IgD-negative memory B cell (primary cell): Measurements from ENCODE around the gene KCNJ14. TPM values are rescaled to one million over a fixed set of nuclear protein-coding genes. Genes with fewer than 3 reads are reported as not detected.

Experiments used
- H3K27ac Mint-ChIP-seq, 3 donors: one replicate each; pipeline ENCODE4 v1.8.0; 2020 to 2022; ENCODE audit warnings: mild to moderate bottlenecking in 3 of 3, mixed read lengths in 3 of 3, moderate library complexity in 1 of 3
- H3K27me3 Mint-ChIP-seq: one replicate; pipeline ENCODE4 v1.8.0; 2021; ENCODE audit warnings: mixed read lengths
- H3K36me3 Mint-ChIP-seq: one replicate; pipeline ENCODE4 v1.8.0; 2020; ENCODE audit warnings: mild to moderate bottlenecking, mixed read lengths
- H3K4me1 Mint-ChIP-seq, 3 donors: one replicate each; pipeline ENCODE4 v1.8.0; 2020 to 2022; ENCODE audit warnings: mixed read lengths in 3 of 3, mild to moderate bottlenecking in 1 of 3
- H3K4me3 Mint-ChIP-seq, 4 donors: one replicate each; pipeline ENCODE4 v1.8.0; 2020 to 2022; ENCODE audit warnings: mild to moderate bottlenecking in 4 of 4, mixed read lengths in 4 of 4, moderate library complexity in 3 of 4
- H3K9me3 Mint-ChIP-seq, 3 donors: one replicate each; pipeline ENCODE4 v1.8.0; 2020 to 2021; ENCODE audit warnings: mixed read lengths in 3 of 3, mild to moderate bottlenecking in 1 of 3
- polyA plus RNA-seq: library from polyadenylated mRNA; unstranded; fragments of 300-500 nt; fragmentation: Illumina TruSeq; gene quantifications from one replicate; pipeline ENCODE4 v1.2.3, GENCODE V29; 2021

The KCNJ14 gene
- polyA plus RNA-seq, 1 donor from 2014 or later: 0.48 TPM

DNA sequence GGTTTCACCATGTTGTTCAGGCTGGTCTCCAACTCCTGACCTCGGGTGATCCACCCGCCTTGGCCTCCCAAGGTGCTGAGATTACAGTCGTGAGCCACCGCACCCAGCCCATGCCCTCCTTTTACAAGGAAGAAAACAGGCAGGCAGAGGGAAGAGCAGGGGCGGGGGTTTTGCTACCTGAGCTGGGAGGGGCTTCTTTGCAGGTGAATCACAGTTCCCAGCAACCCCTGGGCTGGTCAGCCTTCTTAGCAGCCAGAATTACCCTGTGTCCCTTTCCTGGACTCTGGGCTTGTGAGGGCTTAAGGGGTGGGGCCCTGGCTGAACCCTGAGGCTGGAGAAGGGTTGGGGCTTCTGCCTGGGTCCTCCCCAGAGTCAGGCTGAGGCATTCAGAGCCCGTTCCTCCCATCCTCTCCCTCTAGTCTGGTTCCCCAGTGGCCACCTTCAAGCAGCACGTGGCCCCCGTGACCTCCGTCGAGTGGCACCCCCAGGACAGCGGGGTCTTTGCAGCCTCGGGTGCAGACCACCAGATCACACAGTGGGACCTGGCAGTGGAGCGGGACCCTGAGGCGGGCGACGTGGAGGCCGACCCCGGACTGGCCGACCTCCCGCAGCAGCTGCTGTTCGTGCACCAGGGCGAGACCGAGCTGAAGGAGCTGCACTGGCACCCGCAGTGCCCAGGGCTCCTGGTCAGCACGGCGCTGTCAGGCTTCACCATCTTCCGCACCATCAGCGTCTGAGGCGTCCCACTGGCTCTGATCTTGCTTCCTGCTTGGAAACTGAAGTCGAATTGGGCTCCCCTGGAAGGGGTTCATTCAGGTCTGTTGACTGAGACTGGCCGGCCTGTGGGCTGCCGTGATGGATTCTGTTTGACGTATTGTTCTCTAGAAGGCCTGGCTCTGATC lies 2.8 kb upstream of the KCNJ14 start:
- H3K4me1 Mint-ChIP-seq: peaks cover 6 to 10% (median 8%) of the 10 kb centered on the region in 3 donors
- H3K27me3 Mint-ChIP-seq: no peaks in the 10 kb centered on the region
- H3K4me3 Mint-ChIP-seq: no peak overlapping the region
- H3K27ac Mint-ChIP-seq: no peak overlapping the region
- H3K9me3 Mint-ChIP-seq: no peaks in the 10 kb centered on the region
- H3K36me3 Mint-ChIP-seq: peaks cover 3% of the 10 kb centered on the region

DNA sequence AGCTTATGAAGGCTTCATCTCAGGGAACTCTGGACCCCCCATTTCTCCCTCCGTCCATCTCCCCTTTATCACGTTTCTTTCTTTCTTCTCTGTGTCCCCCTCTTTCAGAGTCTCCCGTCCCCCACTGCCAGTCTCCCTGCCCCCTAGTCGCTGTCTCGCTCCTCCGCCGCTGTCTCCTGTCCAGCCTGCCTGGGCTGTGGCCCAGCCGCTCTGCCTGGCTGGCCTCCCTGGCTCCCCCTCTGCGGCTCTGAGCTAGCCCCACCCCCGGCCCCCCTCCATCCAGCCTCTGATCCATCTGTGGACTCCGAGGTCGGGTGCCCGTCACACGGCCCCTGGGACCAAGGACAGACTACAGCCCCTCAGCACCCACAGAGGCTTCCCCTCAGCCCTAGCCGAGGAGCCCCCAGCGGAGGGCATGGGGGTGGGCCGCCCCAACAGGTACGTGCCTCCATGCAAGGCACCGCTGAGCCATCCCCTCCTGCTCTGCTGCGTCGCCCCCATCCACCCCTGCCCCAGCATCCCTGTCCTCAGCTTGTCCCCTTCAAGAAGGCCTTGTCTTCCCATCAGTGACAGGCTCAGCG lies 1.1 kb upstream of the KCNJ14 start:
- Mint-ChIP-seq H3K27ac (no peak overlapping the region), H3K36me3 (peaks cover 3% of the 10 kb centered on the region), H3K27me3 (no peaks in the 10 kb centered on the region)

DNA sequence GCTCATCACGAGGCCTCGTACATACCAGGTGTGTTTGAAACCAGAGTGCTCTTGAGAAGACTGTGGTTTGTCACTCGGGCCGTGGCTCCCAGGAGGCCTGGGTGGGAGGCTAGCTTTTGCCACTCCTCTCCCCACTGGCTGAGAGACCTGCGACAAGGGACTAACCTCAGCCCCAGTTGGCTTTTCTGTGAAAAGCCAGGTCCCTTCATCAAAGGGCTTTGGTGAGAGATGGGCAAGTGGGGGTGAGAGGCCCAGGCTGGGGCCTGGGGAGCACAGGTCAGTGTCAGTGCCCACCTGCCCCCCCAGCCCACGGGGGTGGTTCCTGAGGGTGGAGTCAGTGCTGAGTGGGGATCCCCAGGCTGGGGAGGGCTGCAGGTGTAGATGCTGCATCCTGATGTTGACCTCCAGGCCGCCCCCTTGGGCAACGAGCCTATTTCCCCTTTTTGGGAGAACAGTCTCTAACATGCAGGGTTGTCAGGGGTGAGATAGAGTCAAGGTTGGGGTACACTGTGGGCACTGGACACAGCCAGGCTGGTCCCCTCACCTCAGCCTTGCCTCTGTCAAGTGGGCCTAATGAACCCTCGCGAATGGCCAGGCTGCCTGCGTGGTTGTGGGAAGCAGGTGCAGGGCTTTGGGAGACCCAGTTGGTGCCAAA lies 661 bp downstream of the KCNJ14 start:
- Mint-ChIP-seq H3K9me3 (no peaks in the 10 kb centered on the region), H3K27ac (no peak overlapping the region), H3K4me1 (peaks cover 0 to 6% (median 2%) of the 10 kb centered on the region in 3 donors), H3K4me3 (peak overlapping the region in 1 of 4 donors; percentile 9), H3K27me3 (no peaks in the 10 kb centered on the region), H3K36me3 (peaks cover 4% of the 10 kb centered on the region)

More for the DNA sequence above, 1.1 kb upstream of the KCNJ14 start:
- Mint-ChIP-seq H3K4me1 (peaks cover 0 to 6% (median 2%) of the 10 kb centered on the region in 3 donors), H3K9me3 (no peaks in the 10 kb centered on the region), H3K4me3 (no peak overlapping the region)

DNA sequence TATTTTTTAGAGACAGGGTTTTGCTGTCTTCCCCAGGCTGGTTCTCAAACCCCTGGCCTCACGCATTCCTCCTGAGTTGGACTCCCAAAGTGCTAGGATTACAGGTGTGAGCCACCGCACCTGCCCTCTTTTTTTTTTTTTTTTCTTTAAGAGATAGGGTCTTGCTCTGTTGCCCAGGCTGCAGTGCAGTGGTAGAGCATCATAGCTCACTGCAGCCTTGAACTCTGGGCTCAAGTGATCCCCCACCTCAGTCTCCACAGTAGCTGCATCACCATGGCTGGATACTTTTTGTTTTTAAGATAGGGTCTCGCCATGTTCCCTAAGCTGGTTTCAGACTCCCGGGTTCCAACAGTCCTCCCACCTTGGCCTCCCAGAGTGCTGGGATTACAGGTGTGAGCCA lies 1.5 kb downstream of the KCNJ14 start:
- Mint-ChIP-seq H3K4me1 (peaks cover 0 to 6% (median 2%) of the 10 kb centered on the region in 3 donors), H3K9me3 (no peaks in the 10 kb centered on the region), H3K27me3 (no peaks in the 10 kb centered on the region), H3K36me3 (peaks cover 4% of the 10 kb centered on the region), H3K4me3 (no peak overlapping the region), H3K27ac (peak overlapping the region in 1 of 3 donors; percentile 51)

DNA sequence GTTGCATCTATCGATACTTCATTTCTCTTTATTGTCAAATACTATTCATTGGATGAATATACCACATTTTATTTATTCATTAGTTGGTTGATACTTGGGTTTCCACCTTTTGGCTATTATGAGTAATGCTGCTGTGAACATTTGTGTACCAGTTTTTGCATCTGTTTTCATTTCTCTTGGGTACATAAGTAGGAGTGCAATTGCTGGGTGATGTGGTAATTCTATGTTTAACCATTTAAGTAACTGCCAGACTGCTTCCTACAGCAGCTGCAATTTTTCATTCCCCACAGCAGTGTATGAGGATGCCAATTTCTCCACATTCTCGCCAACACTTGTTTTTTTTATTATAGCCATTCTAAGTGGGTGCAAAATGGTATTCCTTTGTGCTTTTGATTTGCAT lies 2.6 kb downstream of the KCNJ14 start:
- Mint-ChIP-seq H3K27ac (peak overlapping the region in 1 of 3 donors; percentile 39), H3K4me1 (peaks cover 0 to 6% (median 2%) of the 10 kb centered on the region in 3 donors), H3K4me3 (no peak overlapping the region), H3K9me3 (no peaks in the 10 kb centered on the region), H3K27me3 (no peaks in the 10 kb centered on the region), H3K36me3 (peaks cover 4% of the 10 kb centered on the region)

DNA sequence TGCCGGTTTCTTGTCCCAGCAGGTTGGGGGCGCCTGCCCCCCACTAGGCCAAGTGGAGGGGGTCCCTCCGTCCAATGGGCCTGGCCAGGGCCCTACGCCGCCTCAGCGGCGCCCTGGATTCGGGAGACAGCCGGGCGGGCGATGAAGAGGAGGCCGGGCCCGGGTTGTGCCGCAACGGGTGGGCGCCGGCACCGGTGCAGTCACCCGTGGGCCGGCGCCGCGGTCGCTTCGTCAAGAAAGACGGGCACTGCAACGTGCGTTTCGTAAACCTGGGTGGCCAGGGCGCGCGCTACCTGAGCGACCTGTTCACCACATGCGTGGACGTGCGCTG lies 6.2 kb downstream of the KCNJ14 start:
- no peaks in the 10 kb centered on the region for H3K27me3 Mint-ChIP-seq
- H3K9me3 Mint-ChIP-seq: no peaks in the 10 kb centered on the region
- peaks cover 0 to 1% (median 0%) of the 10 kb centered on the region in 3 donors for H3K4me1 Mint-ChIP-seq
- H3K27ac Mint-ChIP-seq: no peak overlapping the region
- H3K4me3 Mint-ChIP-seq: no peak overlapping the region
- peaks cover 2% of the 10 kb centered on the region for H3K36me3 Mint-ChIP-seq

DNA sequence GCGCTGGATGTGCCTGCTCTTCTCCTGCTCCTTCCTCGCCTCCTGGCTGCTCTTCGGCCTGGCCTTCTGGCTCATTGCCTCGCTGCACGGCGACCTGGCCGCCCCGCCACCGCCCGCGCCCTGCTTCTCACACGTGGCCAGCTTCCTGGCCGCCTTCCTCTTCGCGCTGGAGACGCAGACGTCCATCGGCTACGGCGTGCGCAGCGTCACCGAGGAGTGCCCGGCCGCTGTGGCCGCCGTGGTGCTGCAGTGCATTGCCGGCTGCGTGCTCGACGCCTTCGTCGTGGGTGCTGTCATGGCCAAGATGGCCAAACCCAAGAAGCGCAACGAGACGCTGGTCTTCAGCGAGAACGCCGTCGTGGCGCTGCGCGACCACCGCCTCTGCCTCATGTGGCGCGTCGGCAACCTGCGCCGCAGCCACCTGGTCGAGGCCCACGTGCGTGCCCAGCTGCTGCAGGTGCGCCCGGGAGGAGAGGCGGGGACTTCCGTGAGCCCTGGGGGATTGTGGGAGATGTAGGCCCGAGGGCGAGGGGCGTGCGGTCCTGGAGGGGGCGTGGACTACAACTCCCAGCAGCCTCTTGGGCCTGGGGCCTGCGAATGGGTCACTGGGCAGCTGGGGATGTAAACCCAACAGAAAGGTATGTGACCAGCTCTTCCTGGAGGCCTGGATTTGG lies 6.7 kb downstream of the KCNJ14 start:
- H3K27ac Mint-ChIP-seq: no peak overlapping the region
- H3K27me3 Mint-ChIP-seq: no peaks in the 10 kb centered on the region
- H3K4me3 Mint-ChIP-seq: no peak overlapping the region
- peaks cover 0 to 1% (median 0%) of the 10 kb centered on the region in 3 donors for H3K4me1 Mint-ChIP-seq
- no peaks in the 10 kb centered on the region for H3K9me3 Mint-ChIP-seq
- H3K36me3 Mint-ChIP-seq: peaks cover 2% of the 10 kb centered on the region

DNA sequence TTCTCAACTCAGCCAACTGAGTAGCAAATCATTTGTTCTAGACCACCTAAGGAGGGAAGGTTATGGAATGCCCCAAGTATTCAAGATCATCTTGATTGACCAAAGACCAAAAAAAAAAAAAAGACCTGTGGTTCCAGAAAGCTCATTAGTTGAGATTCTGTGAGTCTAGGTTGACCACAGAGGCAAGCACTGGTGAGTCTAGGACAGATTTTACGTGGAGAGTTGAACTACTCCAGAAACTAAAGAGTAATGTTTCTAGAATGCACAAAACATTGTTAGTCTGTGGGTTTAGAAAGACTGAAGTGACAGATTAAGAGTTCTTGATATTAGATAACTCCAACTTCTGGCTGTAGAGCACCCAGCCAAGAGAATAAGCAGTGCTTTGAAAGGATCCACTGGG lies 9.8 kb downstream of the KCNJ14 start:
- Mint-ChIP-seq H3K27me3 (no peaks in the 10 kb centered on the region), H3K4me3 (peak overlapping the region in 1 of 4 donors; percentile 31), H3K4me1 (peaks cover 2 to 5% (median 5%) of the 10 kb centered on the region in 3 donors), H3K36me3 (peaks cover 4% of the 10 kb centered on the region), H3K27ac (no peak overlapping the region), H3K9me3 (no peaks in the 10 kb centered on the region)

DNA sequence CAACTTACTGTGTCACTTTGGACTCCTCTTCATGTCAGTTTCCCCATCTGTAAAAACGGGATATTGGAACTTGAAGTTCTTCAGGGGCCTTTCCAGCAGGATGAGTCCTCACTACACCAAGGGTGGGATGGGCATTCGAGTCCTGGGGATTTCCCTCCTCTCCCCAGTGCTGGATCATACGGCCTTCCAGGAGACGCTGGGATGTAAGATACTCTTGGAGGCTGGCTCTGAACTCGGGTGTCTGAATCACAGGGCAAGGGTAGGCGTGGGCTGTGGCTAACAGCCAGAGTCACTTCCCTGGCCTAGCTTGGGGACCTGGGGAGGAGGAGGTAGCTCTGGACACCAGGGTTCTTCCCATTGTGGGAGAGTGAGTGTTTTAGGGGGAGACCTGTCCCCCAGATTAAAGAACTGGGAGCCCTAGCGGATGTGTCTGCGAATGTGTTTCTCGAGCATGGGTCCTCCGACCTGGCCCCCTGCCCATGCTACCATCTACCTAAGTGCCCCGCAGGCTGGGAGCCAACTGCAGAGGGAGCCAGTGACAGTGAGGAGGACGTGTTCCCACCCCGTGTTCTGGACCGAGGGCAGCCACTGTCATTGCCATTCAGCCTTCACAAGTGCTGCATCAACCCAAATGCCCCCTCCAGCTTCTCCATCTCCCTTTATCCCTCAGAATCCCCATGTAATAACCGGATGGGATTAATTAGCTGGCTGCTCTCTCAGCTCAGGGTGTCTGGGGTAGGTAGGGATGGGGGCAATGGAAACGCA lies 11.4 kb downstream of the KCNJ14 start:
- H3K27ac Mint-ChIP-seq: no peak overlapping the region

DNA sequence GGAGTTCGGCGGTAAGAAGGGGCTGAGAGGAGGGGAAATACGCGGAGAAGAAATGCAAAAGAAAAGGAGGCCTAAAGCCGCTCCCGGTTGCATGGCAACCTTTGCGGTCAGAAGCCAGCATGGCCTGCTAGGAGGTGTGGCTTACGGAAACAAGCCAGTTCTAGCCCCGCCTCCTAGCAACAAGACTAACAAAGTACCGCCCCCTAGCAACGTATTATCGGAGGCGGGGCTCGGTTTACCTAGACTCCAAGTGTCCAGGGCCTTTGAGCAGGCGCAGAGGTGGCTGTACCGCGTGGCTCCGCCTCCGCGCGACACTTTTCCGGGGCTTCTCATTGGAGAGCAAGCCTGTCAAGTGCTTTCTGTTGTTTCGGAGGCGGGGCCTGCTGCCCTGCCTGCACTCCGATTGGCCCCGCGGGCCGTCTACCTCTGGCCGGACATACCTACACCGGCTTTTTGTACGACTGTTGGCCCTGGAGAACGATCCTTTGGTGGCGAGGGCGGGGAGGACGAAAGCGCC lies 13.5 kb downstream of the KCNJ14 start:
- H3K4me1 Mint-ChIP-seq: peaks cover 2 to 11% (median 4%) of the 10 kb centered on the region in 3 donors
- H3K9me3 Mint-ChIP-seq: no peaks in the 10 kb centered on the region
- peak overlapping the region; percentile 84 to 98 (median 90) for H3K27ac Mint-ChIP-seq

More for the DNA sequence above, 11.4 kb downstream of the KCNJ14 start:
- Mint-ChIP-seq H3K4me1 (peaks cover 2 to 11% (median 5%) of the 10 kb centered on the region in 3 donors), H3K4me3 (no peak overlapping the region), H3K36me3 (peaks cover 4% of the 10 kb centered on the region), H3K9me3 (no peaks in the 10 kb centered on the region), H3K27me3 (no peaks in the 10 kb centered on the region)

DNA sequence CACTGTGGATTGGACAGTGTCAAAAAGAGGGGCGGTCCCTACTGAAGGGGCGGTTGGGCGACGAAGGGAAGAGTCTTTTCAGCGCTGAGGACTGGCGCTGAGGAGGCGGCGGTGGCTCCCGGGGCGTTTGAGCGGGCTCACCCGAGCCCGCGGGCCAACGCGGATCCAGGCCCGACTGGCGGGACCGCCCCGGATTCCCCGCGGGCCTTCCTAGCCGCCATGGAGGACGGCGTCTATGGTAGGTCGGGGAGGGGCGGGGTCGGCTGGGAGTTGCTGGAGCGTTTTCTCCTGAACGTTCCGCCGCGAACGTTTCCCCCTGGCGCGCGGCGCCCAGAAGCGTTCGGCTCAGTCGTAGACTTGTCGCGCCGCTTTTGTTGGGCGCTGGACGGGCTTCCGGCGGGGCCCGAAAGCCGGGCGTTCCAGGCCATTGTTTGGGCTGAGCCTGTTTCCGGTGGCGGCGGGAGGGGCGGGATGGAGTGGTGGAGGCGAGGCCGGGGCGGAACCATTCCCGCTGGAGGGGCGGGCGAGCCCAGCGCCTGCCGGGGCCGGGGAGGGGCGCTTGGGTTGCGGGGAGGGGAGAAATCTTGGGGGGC lies 14.0 kb downstream of the KCNJ14 start, which contains the start of gene CYTH2:
Gene CYTH2, plus strand, starts transcription at position 81 of the 593 bp plus-strand sequence. Its CDS starts 139 bp downstream, at position 220.
- H3K27ac Mint-ChIP-seq: peak within 1 kb of the TSS; percentile 84 to 98 (median 90)
- H3K27me3 Mint-ChIP-seq: no peaks in the 10 kb centered on the region
- peaks cover 2 to 11% (median 4%) of the 10 kb centered on the region in 3 donors for H3K4me1 Mint-ChIP-seq
- H3K36me3 Mint-ChIP-seq: peaks cover 4% of the 10 kb centered on the region
- no peaks in the 10 kb centered on the region for H3K9me3 Mint-ChIP-seq
- H3K4me3 Mint-ChIP-seq: peak within 1 kb of the TSS; percentile 89 to 95 (median 94)

More for the DNA sequence above, 13.5 kb downstream of the KCNJ14 start:
- peaks cover 4% of the 10 kb centered on the region for H3K36me3 Mint-ChIP-seq
- no peaks in the 10 kb centered on the region for H3K27me3 Mint-ChIP-seq
- peak overlapping the region; percentile 87 to 95 (median 94) for H3K4me3 Mint-ChIP-seq

DNA sequence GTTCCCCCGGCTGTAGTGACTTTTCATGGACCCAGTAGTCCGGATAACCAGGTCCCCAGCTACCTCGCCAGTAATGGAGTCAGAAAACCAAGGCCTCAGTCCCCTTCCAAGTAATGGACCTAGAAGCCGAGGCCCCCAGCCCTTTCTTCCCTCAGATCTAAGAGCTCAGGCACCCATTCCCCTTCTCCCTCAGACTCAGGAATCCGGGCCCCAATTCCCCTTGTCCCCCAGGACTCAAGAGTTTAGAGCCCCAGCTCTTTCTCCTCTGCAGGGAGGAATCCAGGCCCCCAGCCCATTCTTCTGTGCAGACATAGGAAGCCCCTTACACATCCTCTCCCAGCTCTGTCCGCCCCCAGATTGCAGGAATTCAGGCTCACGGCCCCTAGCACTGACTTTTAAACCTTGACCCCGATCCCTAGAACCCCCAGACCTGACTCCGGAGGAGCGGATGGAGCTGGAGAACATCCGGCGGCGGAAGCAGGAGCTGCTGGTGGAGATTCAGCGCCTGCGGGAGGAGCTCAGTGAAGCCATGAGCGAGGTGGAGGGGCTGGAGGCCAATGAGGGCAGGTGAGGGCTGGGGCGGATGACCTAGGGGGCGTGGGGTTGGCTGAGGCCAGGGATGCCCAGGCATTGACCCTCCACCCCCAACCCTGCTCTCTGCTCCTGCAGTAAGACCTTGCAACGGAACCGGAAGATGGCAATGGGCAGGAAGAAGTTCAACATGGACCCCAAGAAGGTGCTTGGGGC lies 14.7 kb downstream of the KCNJ14 start:
- Mint-ChIP-seq H3K27me3 (no peaks in the 10 kb centered on the region), H3K4me1 (peaks cover 2 to 11% (median 4%) of the 10 kb centered on the region in 3 donors), H3K36me3 (peaks cover 4% of the 10 kb centered on the region), H3K9me3 (no peaks in the 10 kb centered on the region), H3K4me3 (peak overlapping the region; percentile 89 to 95 (median 94)), H3K27ac (peak overlapping the region in 1 of 3 donors; percentile 82)

DNA sequence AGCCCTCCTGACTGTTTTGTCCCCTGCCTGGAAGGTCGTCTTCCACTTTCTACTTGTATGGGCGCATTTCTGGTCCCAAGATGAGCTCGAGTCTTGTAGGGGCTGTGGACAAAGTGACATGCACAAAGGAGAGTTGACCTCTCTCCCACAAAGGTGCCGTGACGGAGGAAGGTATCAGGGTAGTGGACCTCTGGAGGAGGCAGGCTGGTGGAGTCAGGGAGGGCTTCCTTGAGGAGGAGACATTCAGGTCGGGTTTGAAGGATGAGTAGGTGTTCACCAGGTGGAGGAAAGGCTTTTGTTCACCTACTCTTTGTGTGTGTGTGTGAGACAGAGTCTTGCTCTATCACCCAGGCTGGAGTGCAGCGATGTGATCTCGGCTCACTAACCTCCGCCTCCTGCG lies 15.5 kb downstream of the KCNJ14 start:
- no peaks in the 10 kb centered on the region for H3K27me3 Mint-ChIP-seq
- H3K27ac Mint-ChIP-seq: no peak overlapping the region
- no peaks in the 10 kb centered on the region for H3K9me3 Mint-ChIP-seq
- H3K4me1 Mint-ChIP-seq: peaks cover 2 to 13% (median 4%) of the 10 kb centered on the region in 3 donors
- H3K4me3 Mint-ChIP-seq: peak overlapping the region; percentile 89 to 95 (median 94)
- peaks cover 4% of the 10 kb centered on the region for H3K36me3 Mint-ChIP-seq
